HEK293 (cell line): ENCODE results near the gene HLA-DMB.
A peak's percentile ranks its signal among the peaks of the same experiment; 100 is the strongest.

ENCODE experiments used
- IKZF3 ChIP-seq: fragments of 450-650 bp; IDR thresholded peaks from 2 replicates; pipeline ENCODE4 v1.5.0; 2018; ENCODE audit warnings: missing biosample characterization, mild to moderate bottlenecking, missing genetic modification characterization, moderate library complexity
- MYNN ChIP-seq: fragments of 450-650 bp; formaldehyde crosslinking; IDR thresholded peaks from 2 replicates; pipeline ENCODE4 v1.5.1; 2016; ENCODE audit warnings: missing biosample characterization, missing genetic modification characterization, borderline replicate concordance
- PRDM1 ChIP-seq: fragments of 450-650 bp; formaldehyde crosslinking; IDR thresholded peaks from 2 replicates; pipeline ENCODE4; 2016; ENCODE audit warnings: missing biosample characterization, missing genetic modification characterization
- SP2 ChIP-seq: fragments of 450-650 bp; formaldehyde crosslinking; IDR thresholded peaks from 2 replicates; pipeline ENCODE4 v1.5.1; 2016; ENCODE audit warnings: missing biosample characterization, missing genetic modification characterization
- SP3 ChIP-seq: fragments of 450-650 bp; formaldehyde crosslinking; IDR thresholded peaks from 2 replicates; pipeline ENCODE4 v1.5.1; 2016; ENCODE audit warnings: missing biosample characterization, missing genetic modification characterization
- WT1 ChIP-seq: fragments of 450-650 bp; formaldehyde crosslinking; IDR thresholded peaks from 2 replicates; pipeline ENCODE4 v1.5.1; 2016; ENCODE audit warnings: missing biosample characterization, missing genetic modification characterization
- YY1 ChIP-seq: fragments of 450-650 bp; formaldehyde crosslinking; IDR thresholded peaks from 2 replicates; pipeline ENCODE4 v1.5.1; 2018; ENCODE audit warnings: missing biosample characterization, missing genetic modification characterization
- ZFP41 ChIP-seq: fragments of 450-650 bp; formaldehyde crosslinking; IDR thresholded peaks from 2 replicates; pipeline ENCODE4 v1.5.1; 2016; ENCODE audit warnings: missing biosample characterization, missing genetic modification characterization, borderline replicate concordance
- ZNF10 ChIP-seq: fragments of 450-650 bp; formaldehyde crosslinking; IDR thresholded peaks from 2 replicates; pipeline ENCODE4 v1.5.1; 2017; ENCODE audit warnings: missing biosample characterization, missing genetic modification characterization
- ZNF138 ChIP-seq: fragments of 450-650 bp; formaldehyde crosslinking; IDR thresholded peaks from 2 replicates; pipeline ENCODE4 v1.5.1; 2016; ENCODE audit warnings: missing biosample characterization, missing genetic modification characterization, borderline replicate concordance
- ZNF174 ChIP-seq: fragments of 450-650 bp; formaldehyde crosslinking; IDR thresholded peaks from 2 replicates; pipeline ENCODE4 v1.5.0; 2017; ENCODE audit warnings: missing biosample characterization, mild to moderate bottlenecking, missing genetic modification characterization
- ZNF391 ChIP-seq: fragments of 450-650 bp; formaldehyde crosslinking; IDR thresholded peaks from 2 replicates; pipeline ENCODE4 v1.5.1; 2016; ENCODE audit warnings: low read depth, missing biosample characterization, missing genetic modification characterization, borderline replicate concordance
- ZNF404 ChIP-seq: fragments of 450-650 bp; formaldehyde crosslinking; IDR thresholded peaks from 2 replicates; pipeline ENCODE4 v1.5.1; 2017; ENCODE audit warnings: missing biosample characterization, missing genetic modification characterization
- ZNF423 ChIP-seq: fragments of 450-650 bp; formaldehyde crosslinking; IDR thresholded peaks from 2 replicates; pipeline ENCODE4 v1.5.1; 2016; ENCODE audit warnings: missing biosample characterization, missing genetic modification characterization
- ZNF501 ChIP-seq: fragments of 450-650 bp; formaldehyde crosslinking; IDR thresholded peaks from 2 replicates; pipeline ENCODE4 v1.5.1; 2016; ENCODE audit warnings: missing biosample characterization, missing genetic modification characterization
- ZNF561 ChIP-seq: fragments of 450-650 bp; IDR thresholded peaks from 2 replicates; pipeline ENCODE4 v1.5.1; 2018; ENCODE audit warnings: missing biosample characterization, missing genetic modification characterization, borderline replicate concordance
- ZNF585B ChIP-seq: fragments of 450-650 bp; formaldehyde crosslinking; IDR thresholded peaks from 2 replicates; pipeline ENCODE4 v1.5.1; 2016; ENCODE audit warnings: missing biosample characterization, missing genetic modification characterization
- ZNF610 ChIP-seq: fragments of 450-650 bp; formaldehyde crosslinking; IDR thresholded peaks from 2 replicates; pipeline ENCODE4 v1.5.1; 2016; ENCODE audit warnings: missing biosample characterization, missing genetic modification characterization, borderline replicate concordance
- ZNF660 ChIP-seq: fragments of 450-650 bp; IDR thresholded peaks from 2 replicates; pipeline ENCODE4 v1.5.1; 2018; ENCODE audit warnings: missing biosample characterization, mild to moderate bottlenecking, missing genetic modification characterization
- TF ChIP-seq, protein P1 (sequence below): fragments of 450-650 bp; formaldehyde crosslinking; IDR thresholded peaks from 2 replicates; pipeline ENCODE4 v1.5.1; 2016; ENCODE audit warnings: missing biosample characterization, missing genetic modification characterization
- TF ChIP-seq, protein P2 (sequence below): fragments of 450-650 bp; formaldehyde crosslinking; IDR thresholded peaks from 2 replicates; pipeline ENCODE4 v1.5.1; 2016; ENCODE audit warnings: missing biosample characterization, missing genetic modification characterization
- TF ChIP-seq, protein P3 (sequence below): fragments of 450-650 bp; formaldehyde crosslinking; IDR thresholded peaks from 2 replicates; pipeline ENCODE4 v1.5.1; 2016; ENCODE audit warnings: missing biosample characterization, missing genetic modification characterization, borderline replicate concordance
- TF ChIP-seq, protein P4 (sequence below): fragments of 450-650 bp; formaldehyde crosslinking; optimal IDR thresholded peaks from 2 replicates; pipeline ENCODE3; 2016; ENCODE audit warnings: missing biosample characterization, mild to moderate bottlenecking, missing genetic modification characterization
- TF ChIP-seq, protein P5 (sequence below): fragments of 450-650 bp; formaldehyde crosslinking; IDR thresholded peaks from 2 replicates; pipeline ENCODE4 v1.5.1; 2017; ENCODE audit warnings: missing biosample characterization, missing genetic modification characterization
- TF ChIP-seq, protein P6 (sequence below): fragments of 450-650 bp; formaldehyde crosslinking; IDR thresholded peaks from 2 replicates; pipeline ENCODE4 v1.5.1; 2017; ENCODE audit warnings: missing biosample characterization, missing genetic modification characterization
- TF ChIP-seq, protein P7 (sequence below): sonication (generic); formaldehyde crosslinking; IDR thresholded peaks from 2 replicates; pipeline ENCODE4 v1.8.1; 2022; ENCODE audit warnings: mild to moderate bottlenecking, moderate library complexity, missing genetic modification reagents

HLA-DMB gene

DNA sequence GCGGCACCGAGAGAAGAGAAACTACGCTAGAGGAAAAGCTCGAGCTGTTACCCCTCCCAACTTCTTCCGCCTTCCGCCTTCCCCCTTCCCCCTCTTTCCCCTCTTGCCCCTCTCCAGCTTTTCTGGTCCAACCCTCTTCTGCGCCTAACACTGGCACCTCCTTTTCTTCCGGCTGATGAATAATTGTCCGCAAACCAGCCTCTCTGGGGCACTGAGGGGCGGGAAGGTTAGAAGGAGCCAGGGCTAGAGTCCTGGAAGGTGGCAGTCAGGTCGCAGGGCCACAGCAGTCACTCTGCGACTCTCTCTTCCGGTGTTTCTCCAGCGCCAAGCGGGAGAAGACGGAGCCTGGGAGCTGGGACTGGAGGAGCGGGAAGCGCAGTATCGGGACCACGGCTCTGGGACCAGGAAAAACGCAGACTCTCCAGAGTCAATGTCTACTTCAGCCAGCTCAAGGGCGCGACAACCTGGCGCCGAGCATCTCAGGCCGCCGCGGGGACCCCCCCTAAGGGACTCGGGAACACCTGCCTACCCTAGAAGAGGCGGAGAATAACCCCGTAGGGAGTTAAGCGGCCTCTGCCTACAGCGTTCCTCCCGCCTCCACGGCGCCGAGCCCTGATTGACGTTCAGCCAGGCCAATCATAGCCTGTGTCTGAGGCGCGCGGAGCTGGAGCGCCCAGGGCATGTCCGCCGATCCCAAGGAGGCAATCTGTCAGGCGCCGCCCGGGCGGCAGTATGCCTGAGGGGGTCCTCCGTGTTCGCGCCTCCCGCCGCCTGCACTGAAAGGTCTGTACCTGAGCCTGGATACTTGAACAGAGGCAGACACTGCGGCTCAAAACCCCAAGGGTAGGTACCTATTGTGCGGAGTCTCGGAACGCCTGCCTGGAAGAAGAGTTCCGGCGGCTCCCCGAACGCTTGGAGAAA, 46.5 kb downstream of the HLA-DMB start (continued):
- TF ChIP-seq, protein P1, sequence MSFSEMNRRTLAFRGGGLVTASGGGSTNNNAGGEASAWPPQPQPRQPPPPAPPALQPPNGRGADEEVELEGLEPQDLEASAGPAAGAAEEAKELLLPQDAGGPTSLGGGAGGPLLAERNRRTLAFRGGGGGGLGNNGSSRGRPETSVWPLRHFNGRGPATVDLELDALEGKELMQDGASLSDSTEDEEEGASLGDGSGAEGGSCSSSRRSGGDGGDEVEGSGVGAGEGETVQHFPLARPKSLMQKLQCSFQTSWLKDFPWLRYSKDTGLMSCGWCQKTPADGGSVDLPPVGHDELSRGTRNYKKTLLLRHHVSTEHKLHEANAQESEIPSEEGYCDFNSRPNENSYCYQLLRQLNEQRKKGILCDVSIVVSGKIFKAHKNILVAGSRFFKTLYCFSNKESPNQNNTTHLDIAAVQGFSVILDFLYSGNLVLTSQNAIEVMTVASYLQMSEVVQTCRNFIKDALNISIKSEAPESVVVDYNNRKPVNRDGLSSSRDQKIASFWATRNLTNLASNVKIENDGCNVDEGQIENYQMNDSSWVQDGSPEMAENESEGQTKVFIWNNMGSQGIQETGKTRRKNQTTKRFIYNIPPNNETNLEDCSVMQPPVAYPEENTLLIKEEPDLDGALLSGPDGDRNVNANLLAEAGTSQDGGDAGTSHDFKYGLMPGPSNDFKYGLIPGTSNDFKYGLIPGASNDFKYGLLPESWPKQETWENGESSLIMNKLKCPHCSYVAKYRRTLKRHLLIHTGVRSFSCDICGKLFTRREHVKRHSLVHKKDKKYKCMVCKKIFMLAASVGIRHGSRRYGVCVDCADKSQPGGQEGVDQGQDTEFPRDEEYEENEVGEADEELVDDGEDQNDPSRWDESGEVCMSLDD (tag by site-specific recombination) = peak; percentile 82; the same call in 1 of the 2 replicates
- TF ChIP-seq PRDM1 (tag by site-specific recombination) (peak; percentile 44; the same call in 1 of the 2 replicates), SP3 (tag by site-specific recombination) (peak; percentile 70), ZNF138 (tag by site-specific recombination) (no peak), ZNF585B (tag by site-specific recombination) (no peak), MYNN (tag by site-specific recombination) (no peak), ZNF391 (tag by site-specific recombination) (0 out of 2 replicates have a peak, but pooled peaks have one; percentile 15), ZNF10 (0 out of 2 replicates have a peak, but pooled peaks have one; percentile 34), WT1 (peak; percentile 70), ZNF610 (tag by site-specific recombination) (0 out of 2 replicates have a peak, but pooled peaks have one; percentile 29), SP2 (tag by site-specific recombination) (peak; percentile 86), ZFP41 (no peak), IKZF3 (tag by site-specific recombination) (peak; percentile 97), ZNF404 (tag by site-specific recombination) (no peak), ZNF561 (tag by site-specific recombination) (peak; percentile 91; the same call in 1 of the 2 replicates), YY1 (peak; percentile 57), ZNF660 (peak; percentile 61), ZNF501 (tag by site-specific recombination) (peak; percentile 87), ZNF423 (tag by site-specific recombination) (peak; percentile 85), ZNF174 (tag by site-specific recombination) (no peak)
- TF ChIP-seq, protein P2, sequence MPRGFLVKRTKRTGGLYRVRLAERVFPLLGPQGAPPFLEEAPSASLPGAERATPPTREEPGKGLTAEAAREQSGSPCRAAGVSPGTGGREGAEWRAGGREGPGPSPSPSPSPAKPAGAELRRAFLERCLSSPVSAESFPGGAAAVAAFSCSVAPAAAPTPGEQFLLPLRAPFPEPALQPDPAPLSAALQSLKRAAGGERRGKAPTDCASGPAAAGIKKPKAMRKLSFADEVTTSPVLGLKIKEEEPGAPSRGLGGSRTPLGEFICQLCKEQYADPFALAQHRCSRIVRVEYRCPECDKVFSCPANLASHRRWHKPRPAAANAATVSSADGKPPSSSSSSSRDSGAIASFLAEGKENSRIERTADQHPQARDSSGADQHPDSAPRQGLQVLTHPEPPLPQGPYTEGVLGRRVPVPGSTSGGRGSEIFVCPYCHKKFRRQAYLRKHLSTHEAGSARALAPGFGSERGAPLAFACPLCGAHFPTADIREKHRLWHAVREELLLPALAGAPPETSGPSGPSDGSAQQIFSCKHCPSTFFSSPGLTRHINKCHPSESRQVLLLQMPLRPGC (tag by site-specific recombination) = no peak
- TF ChIP-seq, protein P3, sequence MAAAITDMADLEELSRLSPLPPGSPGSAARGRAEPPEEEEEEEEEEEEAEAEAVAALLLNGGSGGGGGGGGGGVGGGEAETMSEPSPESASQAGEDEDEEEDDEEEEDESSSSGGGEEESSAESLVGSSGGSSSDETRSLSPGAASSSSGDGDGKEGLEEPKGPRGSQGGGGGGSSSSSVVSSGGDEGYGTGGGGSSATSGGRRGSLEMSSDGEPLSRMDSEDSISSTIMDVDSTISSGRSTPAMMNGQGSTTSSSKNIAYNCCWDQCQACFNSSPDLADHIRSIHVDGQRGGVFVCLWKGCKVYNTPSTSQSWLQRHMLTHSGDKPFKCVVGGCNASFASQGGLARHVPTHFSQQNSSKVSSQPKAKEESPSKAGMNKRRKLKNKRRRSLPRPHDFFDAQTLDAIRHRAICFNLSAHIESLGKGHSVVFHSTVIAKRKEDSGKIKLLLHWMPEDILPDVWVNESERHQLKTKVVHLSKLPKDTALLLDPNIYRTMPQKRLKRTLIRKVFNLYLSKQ (tag by site-specific recombination) = no peak
- TF ChIP-seq, protein P4, sequence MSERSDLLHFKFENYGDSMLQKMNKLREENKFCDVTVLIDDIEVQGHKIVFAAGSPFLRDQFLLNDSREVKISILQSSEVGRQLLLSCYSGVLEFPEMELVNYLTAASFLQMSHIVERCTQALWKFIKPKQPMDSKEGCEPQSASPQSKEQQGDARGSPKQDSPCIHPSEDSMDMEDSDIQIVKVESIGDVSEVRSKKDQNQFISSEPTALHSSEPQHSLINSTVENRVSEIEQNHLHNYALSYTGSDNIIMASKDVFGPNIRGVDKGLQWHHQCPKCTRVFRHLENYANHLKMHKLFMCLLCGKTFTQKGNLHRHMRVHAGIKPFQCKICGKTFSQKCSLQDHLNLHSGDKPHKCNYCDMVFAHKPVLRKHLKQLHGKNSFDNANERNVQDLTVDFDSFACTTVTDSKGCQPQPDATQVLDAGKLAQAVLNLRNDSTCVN = peak; percentile 90
- TF ChIP-seq, protein P5, sequence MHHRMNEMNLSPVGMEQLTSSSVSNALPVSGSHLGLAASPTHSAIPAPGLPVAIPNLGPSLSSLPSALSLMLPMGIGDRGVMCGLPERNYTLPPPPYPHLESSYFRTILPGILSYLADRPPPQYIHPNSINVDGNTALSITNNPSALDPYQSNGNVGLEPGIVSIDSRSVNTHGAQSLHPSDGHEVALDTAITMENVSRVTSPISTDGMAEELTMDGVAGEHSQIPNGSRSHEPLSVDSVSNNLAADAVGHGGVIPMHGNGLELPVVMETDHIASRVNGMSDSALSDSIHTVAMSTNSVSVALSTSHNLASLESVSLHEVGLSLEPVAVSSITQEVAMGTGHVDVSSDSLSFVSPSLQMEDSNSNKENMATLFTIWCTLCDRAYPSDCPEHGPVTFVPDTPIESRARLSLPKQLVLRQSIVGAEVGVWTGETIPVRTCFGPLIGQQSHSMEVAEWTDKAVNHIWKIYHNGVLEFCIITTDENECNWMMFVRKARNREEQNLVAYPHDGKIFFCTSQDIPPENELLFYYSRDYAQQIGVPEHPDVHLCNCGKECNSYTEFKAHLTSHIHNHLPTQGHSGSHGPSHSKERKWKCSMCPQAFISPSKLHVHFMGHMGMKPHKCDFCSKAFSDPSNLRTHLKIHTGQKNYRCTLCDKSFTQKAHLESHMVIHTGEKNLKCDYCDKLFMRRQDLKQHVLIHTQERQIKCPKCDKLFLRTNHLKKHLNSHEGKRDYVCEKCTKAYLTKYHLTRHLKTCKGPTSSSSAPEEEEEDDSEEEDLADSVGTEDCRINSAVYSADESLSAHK (tag by site-specific recombination) = no peak
- TF ChIP-seq, protein P6, sequence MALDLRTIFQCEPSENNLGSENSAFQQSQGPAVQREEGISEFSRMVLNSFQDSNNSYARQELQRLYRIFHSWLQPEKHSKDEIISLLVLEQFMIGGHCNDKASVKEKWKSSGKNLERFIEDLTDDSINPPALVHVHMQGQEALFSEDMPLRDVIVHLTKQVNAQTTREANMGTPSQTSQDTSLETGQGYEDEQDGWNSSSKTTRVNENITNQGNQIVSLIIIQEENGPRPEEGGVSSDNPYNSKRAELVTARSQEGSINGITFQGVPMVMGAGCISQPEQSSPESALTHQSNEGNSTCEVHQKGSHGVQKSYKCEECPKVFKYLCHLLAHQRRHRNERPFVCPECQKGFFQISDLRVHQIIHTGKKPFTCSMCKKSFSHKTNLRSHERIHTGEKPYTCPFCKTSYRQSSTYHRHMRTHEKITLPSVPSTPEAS = no peak
- TF ChIP-seq, protein P7, sequence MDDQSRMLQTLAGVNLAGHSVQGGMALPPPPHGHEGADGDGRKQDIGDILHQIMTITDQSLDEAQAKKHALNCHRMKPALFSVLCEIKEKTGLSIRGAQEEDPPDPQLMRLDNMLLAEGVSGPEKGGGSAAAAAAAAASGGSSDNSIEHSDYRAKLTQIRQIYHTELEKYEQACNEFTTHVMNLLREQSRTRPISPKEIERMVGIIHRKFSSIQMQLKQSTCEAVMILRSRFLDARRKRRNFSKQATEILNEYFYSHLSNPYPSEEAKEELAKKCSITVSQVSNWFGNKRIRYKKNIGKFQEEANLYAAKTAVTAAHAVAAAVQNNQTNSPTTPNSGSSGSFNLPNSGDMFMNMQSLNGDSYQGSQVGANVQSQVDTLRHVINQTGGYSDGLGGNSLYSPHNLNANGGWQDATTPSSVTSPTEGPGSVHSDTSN (CRISPR knock-in tag) = peak; percentile 99
